HCT116 (cell line): ENCODE data around the gene SUN5. TPM values are rescaled to one million over a fixed set of nuclear protein-coding genes. Genes with fewer than 3 reads are reported as not detected.

Experiments used
- ATAC-seq: fragments of 200-7000 bp; cut with Tn5 transposase; 2 replicates; pipeline ENCODE4 v1.9.1; 2020; ENCODE audit warnings: mild to moderate bottlenecking, moderate library complexity
- BruUV-seq: library from RNA; stranded (reverse); fragments of 400-500 nt; replicated peaks from 2 replicates; lab custom pipeline; 2021; lab: Mats Ljungman, UMichigan
- CTCF ChIA-PET: fragments of 300-600 bp; sonication (Branson Sonifier 250); formaldehyde crosslinking; loops from one replicate; lab custom pipeline; 2021; ENCODE audit warnings: antibody characterized with exemption; lab: Charles Lee
- POLR2A ChIA-PET: fragments of 300-600, 350-600 bp; sonication (Branson Sonifier 250); formaldehyde crosslinking; loops from one replicate; lab custom pipeline; 2021; ENCODE audit warnings: antibody characterized with exemption; lab: Charles Lee
- RAD21 ChIA-PET, 2 experiments: fragments of 300-600 bp; sonication (Branson Sonifier 250); formaldehyde crosslinking; loops; one replicate each; lab custom pipeline; 2023; ENCODE audit warnings: low total read pairs in 2 of 2; ENCODE audit not compliant: uncharacterized antibody in 2 of 2, unreplicated experiment in 2 of 2, low non-redundant PET in 1 of 2; lab: Charles Lee
- DNase-seq: peaks from one replicate; pipeline ENCODE4 v3.0.0-alpha.2; 2010; ENCODE audit warnings: low read depth, low spot score
- H2AFZ ChIP-seq: fragments of 200-600 bp; shearing (Covaris generic), sonication (generic); 2 replicates; pipeline ENCODE4 v1.6.1; 2017; ENCODE audit warnings: low read depth, mixed run types, mixed read lengths, antibody characterized with exemption, low read length; ENCODE audit not compliant: poor library complexity, severe bottlenecking
- H3K27ac ChIP-seq: 2 replicates; pipeline ENCODE4 v1.5.1; 2012; ENCODE audit warnings: low read depth, low read length
- H3K27me3 ChIP-seq: fragments of 200-600 bp; sonication (generic); 2 replicates; pipeline ENCODE4 v1.6.1; 2016; ENCODE audit warnings: mixed run types, low read length, mixed read lengths; ENCODE audit not compliant: insufficient read depth
- H3K36me3 ChIP-seq, 2 experiments: fragments of 200-500 bp in 1 of 2; fragments of 200-600 bp in 1 of 2; sonication (Bioruptor generic) in 1 of 2; sonication (generic) in 1 of 2; 2 replicates each; pipeline versions ENCODE4 v1.5.1 to v1.6.1; 2014 to 2016; ENCODE audit warnings: low read length in 2 of 2, inconsistent platforms in 1 of 2, mixed read lengths in 1 of 2, mixed run types in 1 of 2; ENCODE audit not compliant: insufficient read depth in 2 of 2, control insufficient read depth in 1 of 2
- H3K4me1 ChIP-seq, 2 experiments: fragments of 200-600 bp in 1 of 2; sonication (generic) in 1 of 2; 2 replicates each; pipeline versions ENCODE4 v1.5.1 to v1.6.1; 2012 to 2017; ENCODE audit warnings: low read length in 2 of 2, inconsistent platforms in 1 of 2, mild to moderate bottlenecking in 1 of 2, mixed read lengths in 1 of 2, mixed run types in 1 of 2, moderate library complexity in 1 of 2; ENCODE audit not compliant: insufficient read depth in 2 of 2, control insufficient read depth in 1 of 2
- H3K4me2 ChIP-seq: fragments of 200-600 bp; sonication (generic); 2 replicates; pipeline ENCODE4 v1.6.1; 2017; ENCODE audit warnings: mixed run types, low read length, mixed read lengths
- H3K4me3 ChIP-seq, 2 experiments: fragments of 200-600 bp in 1 of 2; sonication (generic) in 1 of 2; replicated peaks in 1 of 2; 2 replicates each; pipeline ENCODE4 v1.5.1; 2011 to 2016; ENCODE audit warnings: low read length in 2 of 2, control low read depth in 1 of 2, low read depth in 1 of 2, mild to moderate bottlenecking in 1 of 2, mixed read lengths in 1 of 2, mixed run types in 1 of 2
- H3K79me2 ChIP-seq: fragments of 200-600 bp; sonication (generic); 2 replicates; pipeline ENCODE4 v1.6.1; 2017; ENCODE audit warnings: mild to moderate bottlenecking, mixed run types, low read length, moderate library complexity, mixed read lengths; ENCODE audit not compliant: insufficient read depth
- H3K9ac ChIP-seq: fragments of 200-600 bp; sonication (generic); 2 replicates; pipeline ENCODE4 v1.6.1; 2016; ENCODE audit warnings: low read length, mixed read lengths
- H3K9me2 ChIP-seq: fragments of 200-600 bp; sonication (generic), shearing (Covaris generic); 2 replicates; pipeline ENCODE4 v1.6.1; 2017; ENCODE audit warnings: mixed run types, mild to moderate bottlenecking, moderate library complexity; ENCODE audit not compliant: insufficient read depth
- H3K9me3 ChIP-seq, 2 experiments: fragments of 200-500 bp in 1 of 2; fragments of 200-600 bp in 1 of 2; sonication (Bioruptor generic) in 1 of 2; sonication (generic) in 1 of 2; 2 replicates each; pipeline ENCODE4 v1.6.1; 2014 to 2017; ENCODE audit warnings: low read length in 2 of 2, mixed read lengths in 2 of 2, inconsistent platforms in 1 of 2, low read depth in 1 of 2, mild to moderate bottlenecking in 1 of 2, mixed run types in 1 of 2, moderate library complexity in 1 of 2; ENCODE audit not compliant: control insufficient read depth in 1 of 2, insufficient read depth in 1 of 2
- H4K20me1 ChIP-seq: fragments of 200-600 bp; sonication (generic), shearing (Covaris generic); 2 replicates; pipeline ENCODE4 v1.6.1; 2017; ENCODE audit warnings: mixed run types, mild to moderate bottlenecking, moderate library complexity; ENCODE audit not compliant: insufficient read depth
- CBX3 ChIP-seq: IDR thresholded peaks from 2 replicates; pipeline ENCODE4 v1.6.1; 2012; ENCODE audit warnings: low read depth
- CEBPB ChIP-seq: IDR thresholded peaks from 2 replicates; pipeline ENCODE4 v1.6.1; 2012; ENCODE audit warnings: low read depth
- EZH2 ChIP-seq: fragments of 200-600 bp; sonication (generic); IDR thresholded peaks from 2 replicates; pipeline ENCODE4 v1.6.1; 2017; ENCODE audit warnings: antibody characterized with exemption, mixed run types
- FOSL1 ChIP-seq: IDR thresholded peaks from 2 replicates; pipeline ENCODE4 v1.6.1; 2012; ENCODE audit warnings: low read depth
- JUND ChIP-seq: IDR thresholded peaks from 2 replicates; pipeline ENCODE4 v1.6.1; 2012
- MAX ChIP-seq: IDR thresholded peaks from 2 replicates; pipeline ENCODE4 v1.6.1; 2012
- POLR2AphosphoS5 ChIP-seq: IDR thresholded peaks from 2 replicates; pipeline ENCODE4 v1.6.1; 2011; ENCODE audit warnings: mild to moderate bottlenecking, low read depth, low read length, moderate library complexity
- RAD21 ChIP-seq: IDR thresholded peaks from 2 replicates; pipeline ENCODE4 v1.6.1; 2012; ENCODE audit warnings: low read depth, mild to moderate bottlenecking
- SIN3A ChIP-seq: IDR thresholded peaks from 2 replicates; pipeline ENCODE4 v1.6.1; 2012; ENCODE audit warnings: low read depth
- SP1 ChIP-seq: IDR thresholded peaks from 2 replicates; pipeline ENCODE4 v1.6.1; 2012; ENCODE audit warnings: low read depth
- TCF7L2 ChIP-seq: IDR thresholded peaks from 2 replicates; pipeline ENCODE4 v1.7.0; 2011; ENCODE audit warnings: borderline replicate concordance, inconsistent platforms; ENCODE audit not compliant: insufficient read depth, insufficient read length; ENCODE audit errors: extremely low read depth
- YY1 ChIP-seq: IDR thresholded peaks from 2 replicates; pipeline ENCODE4 v1.6.1; 2011; ENCODE audit warnings: low read length, low read depth, moderate library complexity, mild to moderate bottlenecking; ENCODE audit not compliant: insufficient replicate concordance; ENCODE audit errors: extremely low read depth
- ZBTB33 ChIP-seq: IDR thresholded peaks from 2 replicates; pipeline ENCODE4 v1.6.1; 2011; ENCODE audit warnings: mild to moderate bottlenecking, low read length, moderate library complexity; ENCODE audit not compliant: insufficient replicate concordance; ENCODE audit errors: extremely low read depth
- intact Hi-C: fragments of 100-400 bp; cut with micrococcal nuclease; formaldehyde crosslinking; loops from 2 replicates; pipeline ENCODE4 v1.10.0; 2022
- total RNA-seq: library from RNA; stranded (reverse); gene quantifications from one replicate; pipeline ENCODE4 v1.2.1, GENCODE V29; 2021; ENCODE audit not compliant: unreplicated experiment

The SUN5 gene
- total RNA-seq, 1 experiment from 2014 or later = not detected

GRCh38 chr20:33043731-33044181 is 39.5 kb upstream of the SUN5 start:
- no peak overlapping the region for H2AFZ ChIP-seq

More at GRCh38 chr20:33043731-33044181, 39.5 kb upstream of the SUN5 start:
- no TSS peak for BruUV-seq
- ChIA-PET CTCF (no interaction called here), RAD21 (no interaction called here), POLR2A (no interaction called here)
- Histone ChIP-seq H3K9ac (no peak overlapping the region), H3K79me2 (no peaks in the 10 kb centered on the region), H3K9me3 (peaks cover 0 to 5% of the 10 kb centered on the region in 2 experiments; a peak in 1 of 4 replicates), H3K4me3 (no peak overlapping the region), H3K4me2 (no peak overlapping the region), H3K9me2 (no peaks in the 10 kb centered on the region), H3K36me3 (no peaks in the 10 kb centered on the region), H3K4me1 (no peaks in the 10 kb centered on the region), H3K27ac (no peak overlapping the region), H4K20me1 (no peaks in the 10 kb centered on the region), H3K27me3 (peaks cover 12% of the 10 kb centered on the region; the same call in 1 of the 2 replicates)
- DNase-seq = no peak
- intact Hi-C loops = no loop called here
- ATAC-seq = no peak
- TF ChIP-seq MAX = no peak
- TF ChIP-seq TCF7L2 = no peak
- TF ChIP-seq SP1 = no peak
- no peak for TF ChIP-seq ZBTB33
- no peak for TF ChIP-seq FOSL1
- TF ChIP-seq YY1 = no peak
- no peak for TF ChIP-seq EZH2
- no peak for TF ChIP-seq CEBPB
- no peak for TF ChIP-seq SIN3A
- no peak for TF ChIP-seq POLR2AphosphoS5
- TF ChIP-seq CBX3 = no peak
- TF ChIP-seq RAD21 = no peak
- TF ChIP-seq JUND = no peak
